Right lung (tissue), 5 donors: ENCODE data around the gene EIF5. TPM values are rescaled to one million over a fixed set of nuclear protein-coding genes. Genes with fewer than 3 reads are reported as not detected.

Source experiments
- DNase-seq, 2 donors: peaks; one replicate each; pipeline ENCODE4 v3.0.0-alpha.2; 2013
- polyA plus RNA-seq, 5 donors: library from polyadenylated mRNA; unstranded; fragments of 120-200 nt; gene quantifications; one replicate each; pipeline versions ENCODE4 v1.2.1 to v1.2.3, GENCODE V29; 2013; ENCODE audit warnings: inconsistent platforms in 1 of 5, low replicate concordance in 1 of 5; ENCODE audit not compliant: insufficient read length in 5 of 5, insufficient read depth in 1 of 5

Gene EIF5
- polyA plus RNA-seq, 5 donors, result 164 to 227 (median 208) TPM

- no peak for DNase-seq
These were observed 58.5 kb downstream of the EIF5 start for GRCh38 chr14:103392572-103392971.

GRCh38 chr14:103393070-103393469 lies 59.0 kb downstream of the EIF5 start:
- DNase-seq, result no peak

- no peak for DNase-seq
These were observed 59.9 kb downstream of the EIF5 start for GRCh38 chr14:103393676-103394626.

Other genes starting within 250 kb of the EIF5 start
- gene EXOC3L4, start 239.5 kb upstream of the EIF5 start, polyA plus RNA-seq, result 1 to 10 TPM; 2.2 to 5.2 (median 4.2) TPM
- gene TNFAIP2, start 210.8 kb upstream of the EIF5 start, polyA plus RNA-seq, result 10 to 100 TPM; 25.6 to 41.7 (median 35.6) TPM
- gene MARK3, start 51.2 kb downstream of the EIF5 start, polyA plus RNA-seq, result 100 to 1,000 TPM; 102 to 128 (median 108) TPM
- 100 to 1,000 TPM; 127 to 392 (median 208) TPM for gene CKB, start 188.6 kb downstream of the EIF5 start, polyA plus RNA-seq
- 10 to 100 TPM in 1 of 5 donors, 1 to 10 TPM in 4; 5.2 to 11.3 (median 7.3) TPM for gene TRMT61A, start 195.0 kb downstream of the EIF5 start, polyA plus RNA-seq
- 10 to 100 TPM; 21.1 to 26.8 (median 25.3) TPM for gene BAG5, start 228.4 kb downstream of the EIF5 start, polyA plus RNA-seq
- 10 to 100 TPM; 29.3 to 46.6 (median 40.9) TPM for gene COA8, start 228.7 kb downstream of the EIF5 start, polyA plus RNA-seq